ENCODE data around the gene POLN.

POLN gene

DNA sequence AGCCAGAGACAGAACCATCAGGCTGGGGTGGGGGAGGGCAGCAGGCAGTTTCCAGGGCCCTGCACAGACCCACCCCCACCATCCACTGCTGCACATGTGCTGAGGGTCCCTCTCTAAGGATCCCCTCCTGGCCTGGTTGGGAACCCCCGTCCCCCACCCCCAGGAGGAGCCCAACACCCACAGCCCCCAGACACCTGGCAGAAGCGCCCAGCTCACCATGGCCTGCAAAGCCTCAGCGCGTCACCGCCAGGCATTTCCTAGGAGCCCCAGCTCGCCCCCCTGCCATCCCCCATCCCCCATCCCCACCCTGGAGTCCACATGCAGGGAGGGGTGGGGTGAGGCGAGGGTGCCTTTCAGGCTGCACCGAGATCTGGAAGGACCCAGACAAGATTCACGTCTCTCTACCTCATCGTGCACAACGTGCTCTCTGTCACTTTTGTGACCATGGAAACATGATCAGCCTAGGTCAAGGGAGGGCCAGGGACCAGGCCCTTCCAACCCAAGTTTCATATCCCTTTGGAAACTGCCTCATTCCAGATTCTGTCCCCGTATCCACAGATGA, 10.7 kb upstream of the POLN start:
- TF ChIP-seq, protein P1, sequence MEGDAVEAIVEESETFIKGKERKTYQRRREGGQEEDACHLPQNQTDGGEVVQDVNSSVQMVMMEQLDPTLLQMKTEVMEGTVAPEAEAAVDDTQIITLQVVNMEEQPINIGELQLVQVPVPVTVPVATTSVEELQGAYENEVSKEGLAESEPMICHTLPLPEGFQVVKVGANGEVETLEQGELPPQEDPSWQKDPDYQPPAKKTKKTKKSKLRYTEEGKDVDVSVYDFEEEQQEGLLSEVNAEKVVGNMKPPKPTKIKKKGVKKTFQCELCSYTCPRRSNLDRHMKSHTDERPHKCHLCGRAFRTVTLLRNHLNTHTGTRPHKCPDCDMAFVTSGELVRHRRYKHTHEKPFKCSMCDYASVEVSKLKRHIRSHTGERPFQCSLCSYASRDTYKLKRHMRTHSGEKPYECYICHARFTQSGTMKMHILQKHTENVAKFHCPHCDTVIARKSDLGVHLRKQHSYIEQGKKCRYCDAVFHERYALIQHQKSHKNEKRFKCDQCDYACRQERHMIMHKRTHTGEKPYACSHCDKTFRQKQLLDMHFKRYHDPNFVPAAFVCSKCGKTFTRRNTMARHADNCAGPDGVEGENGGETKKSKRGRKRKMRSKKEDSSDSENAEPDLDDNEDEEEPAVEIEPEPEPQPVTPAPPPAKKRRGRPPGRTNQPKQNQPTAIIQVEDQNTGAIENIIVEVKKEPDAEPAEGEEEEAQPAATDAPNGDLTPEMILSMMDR (IDR thresholded peaks at IDR 0.05; ENCODE audit: control extremely low read depth, extremely low read depth, low read depth, missing control alignments) = no peak
- CTCF ChIA-PET = no interaction called here
- DNase-seq (ENCODE audit: extremely low spot score) = no peak
- POLR2A ChIA-PET = interaction anchor here (1.1 kb wide), 1 partner anchor 11 kb away, joined by 3 read pairs; the partner anchor contains the start of genes HAUS3 and POLN

DNA sequence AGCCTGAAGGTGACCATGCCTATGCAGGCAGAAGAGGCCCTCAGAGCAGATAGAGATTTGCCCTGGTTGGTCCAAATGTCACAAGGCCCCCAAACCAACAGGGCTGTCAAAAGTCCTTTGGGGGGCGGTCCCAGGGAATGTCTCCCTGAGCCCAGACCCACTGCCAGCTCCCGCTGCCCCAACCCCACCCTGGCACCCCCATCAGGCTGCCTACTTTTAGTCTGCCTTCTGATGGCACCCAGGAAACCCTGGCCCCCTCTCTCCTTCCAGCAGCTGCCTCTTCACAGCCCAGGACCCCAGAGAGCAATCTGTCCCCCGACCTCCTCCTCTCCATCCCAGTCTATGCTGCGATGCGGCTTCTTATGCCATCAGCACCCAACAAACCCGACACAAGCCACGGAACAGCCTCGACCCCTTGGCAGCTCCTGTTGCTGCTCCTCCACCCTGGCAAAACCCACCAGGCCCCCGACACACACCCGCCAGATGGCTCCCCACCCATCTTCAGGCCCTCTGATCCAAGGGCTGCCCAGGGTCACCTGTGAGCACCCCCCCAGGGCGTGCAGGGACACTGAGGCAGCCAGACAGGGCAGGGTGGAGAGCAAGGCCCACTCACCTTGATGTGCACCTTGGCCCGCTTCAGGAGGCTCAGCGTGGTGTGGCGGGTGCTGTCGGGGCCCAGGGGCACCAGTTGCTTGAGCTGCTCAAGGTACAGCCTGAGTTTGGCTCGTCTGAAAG, 10.0 kb upstream of the POLN start:
- CTCF ChIA-PET = no interaction called here
- POLR2A ChIA-PET = interaction anchor here (1.1 kb wide), 1 partner anchor 10 kb away, joined by 3 read pairs; the partner anchor contains the start of genes HAUS3 and POLN
- TF ChIP-seq, protein P1 (IDR thresholded peaks at IDR 0.05; ENCODE audit: control extremely low read depth, extremely low read depth, low read depth, missing control alignments) = no peak
- no peak for DNase-seq (ENCODE audit: extremely low spot score)

DNA sequence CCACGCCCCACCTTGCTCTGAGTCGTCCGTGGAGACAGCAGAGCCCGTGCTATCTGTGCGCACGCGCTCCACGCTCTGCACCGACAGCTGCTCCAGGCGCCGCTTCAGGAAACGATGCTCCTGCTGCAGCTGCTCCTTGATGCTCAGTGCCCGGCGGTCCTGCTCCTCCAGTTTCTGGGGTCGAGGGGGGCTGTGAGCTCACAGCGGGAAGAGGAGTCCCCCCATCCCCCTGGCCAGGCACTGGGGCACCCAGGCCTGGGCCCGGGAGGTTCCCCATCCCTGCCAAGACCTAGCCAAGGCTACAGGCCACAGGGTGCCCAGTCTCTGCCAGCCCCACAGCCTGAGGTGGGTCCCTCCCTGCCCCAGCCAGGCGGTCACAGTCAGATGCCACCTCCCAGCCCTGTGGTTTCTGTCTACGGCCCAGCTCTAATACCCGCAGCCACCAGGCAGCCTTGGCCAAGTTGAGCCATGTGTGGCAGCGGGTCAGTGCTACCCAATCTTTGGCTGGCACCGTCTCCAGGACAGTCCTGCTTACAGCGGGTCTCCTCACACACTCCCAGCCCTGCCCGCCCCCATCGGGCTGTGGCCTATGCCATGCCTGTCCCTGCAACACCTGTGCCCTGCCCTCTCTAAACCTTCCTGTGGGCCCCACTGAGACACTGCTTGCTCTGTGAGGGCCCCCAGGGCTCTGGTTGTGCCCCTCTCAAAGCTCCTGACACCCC, 9.3 kb upstream of the POLN start:
- CTCF ChIA-PET = interaction anchor here (0.8 to 1.4 kb wide), 2 partner anchors 11 to 162 kb away, joined by 3 read pairs; partner anchors contain the start of gene MXD4
- POLR2A ChIA-PET = interaction anchor here (1.1 kb wide), 1 partner anchor 9 kb away, joined by 3 read pairs; the partner anchor contains the start of genes HAUS3 and POLN

DNA sequence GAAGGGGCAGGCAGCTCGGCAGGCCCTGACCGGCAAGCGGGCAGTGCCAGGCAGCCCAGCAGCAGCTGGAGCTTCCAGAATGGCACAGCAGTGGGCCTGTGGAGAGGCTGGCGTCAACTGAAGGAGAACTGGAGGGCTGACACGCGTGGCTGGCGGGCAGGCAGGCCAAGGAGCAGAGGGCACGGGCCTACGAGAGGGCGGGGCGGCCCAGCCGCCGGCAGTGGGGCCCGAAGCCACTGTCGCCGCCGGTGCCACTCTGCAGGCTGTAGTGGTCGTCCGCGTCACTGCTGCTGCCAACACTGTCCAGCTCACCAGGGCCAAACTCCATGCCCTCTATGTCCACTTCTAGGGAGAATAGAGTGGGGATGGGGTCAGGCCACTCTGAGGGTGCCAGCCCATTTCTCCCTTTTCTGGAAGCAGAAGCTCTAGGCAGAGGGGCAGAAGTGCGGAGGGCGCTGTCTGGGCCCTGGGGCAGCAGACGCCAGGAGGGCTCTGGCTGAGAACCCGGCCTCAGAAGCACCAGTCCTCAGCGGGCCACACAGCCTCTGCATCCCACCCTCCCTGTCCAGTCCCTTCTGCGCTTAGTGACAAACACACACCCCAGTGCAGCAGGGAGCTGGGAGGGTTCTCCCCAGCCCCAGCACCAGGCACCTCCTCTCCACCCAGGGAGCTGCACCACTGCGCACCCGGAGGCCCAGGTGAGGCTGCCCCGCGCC, 8.6 kb upstream of the POLN start:
- ChIA-PET POLR2A (interaction anchor here (1.1 kb wide), 1 partner anchor 8 kb away, joined by 3 read pairs; the partner anchor contains the start of genes HAUS3 and POLN), CTCF (interaction anchor here (0.8 to 1.4 kb wide), 3 partner anchors 12 to 212 kb away, joined by 3 read pairs; partner anchors contain the start of gene MXD4)
- no peak for DNase-seq (ENCODE audit: extremely low spot score)
- TF ChIP-seq, protein P1 (IDR thresholded peaks at IDR 0.05; ENCODE audit: control extremely low read depth, extremely low read depth, low read depth, missing control alignments) = no peak

More for the DNA sequence above, 9.3 kb upstream of the POLN start:
- no peak for DNase-seq (ENCODE audit: extremely low spot score)
- TF ChIP-seq, protein P1 (IDR thresholded peaks at IDR 0.05; ENCODE audit: control extremely low read depth, extremely low read depth, low read depth, missing control alignments) = no peak

DNA sequence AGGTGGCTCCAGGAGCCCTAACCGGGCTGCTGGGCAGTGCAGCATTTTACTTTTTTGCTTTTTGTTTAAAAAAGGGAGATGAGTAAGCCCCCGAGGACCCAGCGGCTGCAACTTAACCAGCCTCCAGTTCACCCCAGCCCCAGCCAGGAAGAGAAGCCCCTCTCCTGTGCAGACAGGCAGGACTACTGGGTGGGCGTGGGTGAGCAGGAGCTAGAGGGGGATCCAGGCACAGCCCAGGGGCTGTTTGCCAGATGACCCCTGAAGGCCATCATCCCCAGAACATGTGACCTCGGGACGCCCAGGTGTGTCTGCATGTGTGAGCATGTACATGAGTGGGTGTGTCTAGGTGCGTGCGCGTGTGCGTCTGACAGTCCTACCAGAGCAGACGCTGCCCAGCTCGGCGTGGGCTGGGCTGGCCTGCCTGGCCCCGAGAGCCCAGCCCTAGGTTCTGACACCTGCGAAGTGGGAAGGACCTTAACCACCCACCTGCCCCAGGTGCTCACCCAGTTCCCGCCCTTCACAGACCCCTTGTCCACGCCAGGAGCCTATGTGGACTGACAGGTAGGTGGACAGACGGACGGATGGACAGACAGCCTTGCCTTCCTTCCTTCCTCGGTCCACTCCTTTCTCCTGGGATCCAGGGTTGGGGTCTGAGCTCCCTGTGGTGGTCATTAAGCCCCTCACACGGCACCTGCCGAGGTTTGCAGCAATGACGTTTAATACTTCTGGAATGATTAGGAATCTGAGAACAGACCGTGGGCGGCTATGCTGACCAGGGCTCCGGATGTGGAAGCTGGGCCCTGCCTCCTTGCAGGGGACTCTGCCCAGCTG, 7.8 kb upstream of the POLN start:
- DNase-seq (ENCODE audit: extremely low spot score) = no peak
- CTCF ChIA-PET = interaction anchor here (0.8 to 1.4 kb wide), 4 partner anchors 8 to 212 kb away, joined by 3 read pairs; no protein-coding TSS in a partner anchor
- TF ChIP-seq, protein P1 (IDR thresholded peaks at IDR 0.05; ENCODE audit: control extremely low read depth, extremely low read depth, low read depth, missing control alignments) = no peak
- POLR2A ChIA-PET = interaction anchor here (1.9 kb wide), 1 partner anchor 8 kb away, joined by 5 read pairs; no protein-coding TSS in a partner anchor
